Neural progenitor cell (in vitro differentiated cells): ENCODE results near the gene MYH7B. TPM values are rescaled to one million over a fixed set of nuclear protein-coding genes. Genes with fewer than 3 reads are reported as not detected.

Source experiments
- DNase-seq: peaks from one replicate; pipeline ENCODE4 v3.0.0-alpha.2; 2016; ENCODE audit warnings: low spot score
- H2AFZ ChIP-seq: fragments of 200-600 bp; sonication (generic); replicated peaks from 2 replicates; pipeline ENCODE4 v1.6.1; 2016; ENCODE audit warnings: antibody characterized with exemption
- H3F3A ChIP-seq: fragments of 200-600 bp; sonication (generic); 2 replicates; pipeline ENCODE4 v1.6.1; 2016; ENCODE audit warnings: antibody characterized with exemption, low read depth
- H3K27ac ChIP-seq: fragments of 200-600 bp; sonication (generic); 2 replicates; pipeline ENCODE4 v1.5.1; 2016; ENCODE audit warnings: mild to moderate bottlenecking
- H3K27me3 ChIP-seq: fragments of 200-600 bp; sonication (generic); 2 replicates; pipeline ENCODE4 v1.6.1; 2016; ENCODE audit warnings: mild to moderate bottlenecking, moderate library complexity
- H3K36me3 ChIP-seq: fragments of 200-600 bp; sonication (generic); 2 replicates; pipeline ENCODE4 v1.5.1; 2016
- H3K4me1 ChIP-seq: fragments of 200-600 bp; sonication (generic); 2 replicates; pipeline ENCODE4 v1.6.1; 2016; ENCODE audit warnings: mixed run types
- H3K4me2 ChIP-seq: fragments of 200-600 bp; sonication (generic); 2 replicates; pipeline ENCODE4 v1.6.1; 2016
- H3K4me3 ChIP-seq: fragments of 200-600 bp; sonication (generic); 2 replicates; pipeline ENCODE4 v1.5.1; 2016
- H3K79me2 ChIP-seq: fragments of 200-600 bp; sonication (generic); 2 replicates; pipeline ENCODE4 v1.6.1; 2016; ENCODE audit warnings: low read depth
- H3K9ac ChIP-seq: fragments of 200-600 bp; sonication (generic); 2 replicates; pipeline ENCODE4 v1.6.1; 2016
- H3K9me3 ChIP-seq: fragments of 200-600 bp; sonication (generic); 2 replicates; pipeline ENCODE4 v1.5.1; 2016; ENCODE audit warnings: low read depth
- H4K20me1 ChIP-seq: fragments of 200-600 bp; sonication (generic); 2 replicates; pipeline ENCODE4 v1.6.1; 2016; ENCODE audit warnings: low read depth
- H3K27ac Mint-ChIP-seq: 3 replicates; pipeline ENCODE4 v1.8.0; 2021; ENCODE audit warnings: mixed read lengths
- H3K27me3 Mint-ChIP-seq: 2 replicates; pipeline ENCODE4 v1.8.0; 2022; ENCODE audit warnings: low read depth, mild to moderate bottlenecking, inconsistent platforms, moderate library complexity, mixed read lengths; ENCODE audit not compliant: insufficient read depth
- H3K36me3 Mint-ChIP-seq: 3 replicates; pipeline ENCODE4 v1.8.0; 2021; ENCODE audit warnings: mixed read lengths
- H3K4me1 Mint-ChIP-seq: 3 replicates; pipeline ENCODE4 v1.8.0; 2021; ENCODE audit warnings: mixed read lengths
- H3K4me3 Mint-ChIP-seq: 3 replicates; pipeline ENCODE4 v1.8.0; 2021; ENCODE audit warnings: mild to moderate bottlenecking, moderate library complexity, mixed read lengths
- H3K9me3 Mint-ChIP-seq: 3 replicates; pipeline ENCODE4 v1.8.0; 2020; ENCODE audit warnings: mixed read lengths
- EZH2 ChIP-seq: fragments of 200-600 bp; sonication (generic); IDR thresholded peaks from 2 replicates; pipeline ENCODE4 v1.6.1; 2017; ENCODE audit warnings: antibody characterized with exemption, mild to moderate bottlenecking, moderate library complexity
- EZH2phosphoT487 ChIP-seq: fragments of 200-600 bp; sonication (generic); IDR thresholded peaks from 2 replicates; pipeline ENCODE4 v1.6.1; 2017; ENCODE audit warnings: antibody characterized with exemption
- total RNA-seq: library from RNA; depleted of rRNA; stranded (reverse); fragments of >200 nt; gene quantifications from 2 replicates; pipeline ENCODE4 v1.2.3, GENCODE V29; 2015; ENCODE audit warnings: low replicate concordance
- TF ChIP-seq, protein P1 (sequence below): fragments of 200-600 bp; sonication (generic); IDR thresholded peaks from 2 replicates; pipeline ENCODE4 v1.5.1; 2017; ENCODE audit warnings: antibody characterized with exemption, mild to moderate bottlenecking

The MYH7B gene
- total RNA-seq, 1 donor from 2014 or later = not detected

DNA sequence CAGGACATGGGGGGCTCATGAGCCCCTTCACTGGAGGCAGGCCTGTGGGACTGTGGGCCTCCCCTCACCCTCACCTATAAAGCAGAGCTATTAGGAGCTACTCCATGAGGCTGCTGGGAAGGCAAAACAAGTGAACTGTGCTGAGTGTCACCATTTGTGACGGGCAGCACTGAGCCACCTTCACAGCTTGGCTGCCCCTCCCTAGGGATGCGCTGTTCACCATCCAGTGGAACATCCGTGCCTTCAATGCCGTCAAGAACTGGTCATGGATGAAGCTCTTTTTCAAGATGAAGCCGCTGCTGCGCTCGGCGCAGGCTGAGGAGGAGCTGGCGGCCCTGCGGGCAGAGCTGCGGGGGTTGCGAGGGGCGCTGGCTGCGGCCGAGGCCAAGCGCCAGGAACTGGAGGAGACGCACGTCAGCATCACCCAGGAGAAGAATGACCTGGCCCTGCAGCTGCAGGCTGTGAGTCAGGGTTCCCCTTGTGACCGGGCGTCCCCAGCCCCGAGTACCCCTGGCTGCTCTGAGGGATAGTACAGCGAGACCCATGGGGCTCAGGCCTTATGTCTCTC, 38.4 kb downstream of the MYH7B start:
- H4K20me1 ChIP-seq = peaks cover 5% of the 10 kb centered on the region
- no peaks in the 10 kb centered on the region for H3K9me3 ChIP-seq
- no peaks in the 10 kb centered on the region for H3K9me3 Mint-ChIP-seq
- no peak overlapping the region for H3K9ac ChIP-seq
- no peak for DNase-seq
- no peak overlapping the region for H3K4me3 ChIP-seq
- no peak overlapping the region for H3K4me3 Mint-ChIP-seq
- H3K4me1 Mint-ChIP-seq = no peaks in the 10 kb centered on the region
- H3K27ac ChIP-seq = no peak overlapping the region
- peaks cover 15% of the 10 kb centered on the region for H3K36me3 Mint-ChIP-seq
- no peaks in the 10 kb centered on the region for H3K36me3 ChIP-seq
- TF ChIP-seq EZH2 (no peak), EZH2phosphoT487 (no peak)
- TF ChIP-seq, protein P1, sequence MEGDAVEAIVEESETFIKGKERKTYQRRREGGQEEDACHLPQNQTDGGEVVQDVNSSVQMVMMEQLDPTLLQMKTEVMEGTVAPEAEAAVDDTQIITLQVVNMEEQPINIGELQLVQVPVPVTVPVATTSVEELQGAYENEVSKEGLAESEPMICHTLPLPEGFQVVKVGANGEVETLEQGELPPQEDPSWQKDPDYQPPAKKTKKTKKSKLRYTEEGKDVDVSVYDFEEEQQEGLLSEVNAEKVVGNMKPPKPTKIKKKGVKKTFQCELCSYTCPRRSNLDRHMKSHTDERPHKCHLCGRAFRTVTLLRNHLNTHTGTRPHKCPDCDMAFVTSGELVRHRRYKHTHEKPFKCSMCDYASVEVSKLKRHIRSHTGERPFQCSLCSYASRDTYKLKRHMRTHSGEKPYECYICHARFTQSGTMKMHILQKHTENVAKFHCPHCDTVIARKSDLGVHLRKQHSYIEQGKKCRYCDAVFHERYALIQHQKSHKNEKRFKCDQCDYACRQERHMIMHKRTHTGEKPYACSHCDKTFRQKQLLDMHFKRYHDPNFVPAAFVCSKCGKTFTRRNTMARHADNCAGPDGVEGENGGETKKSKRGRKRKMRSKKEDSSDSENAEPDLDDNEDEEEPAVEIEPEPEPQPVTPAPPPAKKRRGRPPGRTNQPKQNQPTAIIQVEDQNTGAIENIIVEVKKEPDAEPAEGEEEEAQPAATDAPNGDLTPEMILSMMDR = no peak
- H3F3A ChIP-seq = no peaks in the 10 kb centered on the region
- H3K27me3 Mint-ChIP-seq = peaks cover 3% of the 10 kb centered on the region
- no peaks in the 10 kb centered on the region for H3K4me1 ChIP-seq
- H3K27ac Mint-ChIP-seq = no peak overlapping the region
- H3K27me3 ChIP-seq = no peaks in the 10 kb centered on the region
- no peak overlapping the region for H3K4me2 ChIP-seq
- H2AFZ ChIP-seq = no peak overlapping the region
- H3K79me2 ChIP-seq = no peaks in the 10 kb centered on the region

DNA sequence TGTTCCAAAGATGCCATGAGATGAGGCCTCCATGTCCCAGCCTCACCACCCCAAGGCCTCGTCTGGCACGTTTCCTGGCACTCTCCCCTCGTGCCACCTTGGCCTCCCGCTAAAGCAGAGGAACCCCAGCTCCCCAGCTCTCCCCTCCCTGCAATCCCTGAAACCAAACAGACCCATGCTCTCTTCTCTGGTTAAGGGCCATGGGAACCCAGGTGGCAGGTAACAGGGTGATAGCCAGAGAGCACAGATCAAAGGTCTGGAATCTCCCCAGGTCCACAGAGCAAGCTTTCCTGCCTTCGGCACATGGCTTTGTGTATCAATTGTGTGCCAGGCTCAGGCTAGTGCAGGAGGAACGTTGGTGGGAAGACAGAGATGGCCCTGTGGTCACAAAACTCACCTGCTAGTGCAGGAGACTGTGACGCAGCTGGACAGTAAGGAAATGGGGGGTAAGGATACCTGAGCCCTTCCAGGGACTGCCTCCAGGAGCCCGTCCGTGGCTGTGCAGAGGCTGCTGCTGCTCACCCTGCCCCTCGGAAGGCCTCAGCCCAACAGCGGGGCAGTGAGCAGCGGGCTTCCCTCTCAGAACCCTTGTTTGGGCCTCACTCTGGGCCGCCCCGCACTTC, 39.0 kb downstream of the MYH7B start:
- no peaks in the 10 kb centered on the region for H3K9me3 ChIP-seq
- peaks cover 5% of the 10 kb centered on the region for H4K20me1 ChIP-seq
- H3K36me3 ChIP-seq = no peaks in the 10 kb centered on the region
- no peaks in the 10 kb centered on the region for H3K79me2 ChIP-seq
- no peak overlapping the region for H3K27ac Mint-ChIP-seq
- H3K4me3 Mint-ChIP-seq = no peak overlapping the region
- no peak overlapping the region for H3K4me3 ChIP-seq
- H3K9me3 Mint-ChIP-seq = no peaks in the 10 kb centered on the region
- no peaks in the 10 kb centered on the region for H3F3A ChIP-seq
- H3K9ac ChIP-seq = no peak overlapping the region
- H2AFZ ChIP-seq = no peak overlapping the region
- H3K27me3 Mint-ChIP-seq = no peaks in the 10 kb centered on the region
- no peaks in the 10 kb centered on the region for H3K27me3 ChIP-seq
- no peaks in the 10 kb centered on the region for H3K4me1 ChIP-seq
- no peak overlapping the region for H3K27ac ChIP-seq
- peaks cover 18% of the 10 kb centered on the region for H3K36me3 Mint-ChIP-seq
- TF ChIP-seq, protein P1 = no peak
- TF ChIP-seq EZH2 = no peak
- no peak for TF ChIP-seq EZH2phosphoT487
- H3K4me1 Mint-ChIP-seq = no peaks in the 10 kb centered on the region
- DNase-seq = no peak
- no peak overlapping the region for H3K4me2 ChIP-seq

DNA sequence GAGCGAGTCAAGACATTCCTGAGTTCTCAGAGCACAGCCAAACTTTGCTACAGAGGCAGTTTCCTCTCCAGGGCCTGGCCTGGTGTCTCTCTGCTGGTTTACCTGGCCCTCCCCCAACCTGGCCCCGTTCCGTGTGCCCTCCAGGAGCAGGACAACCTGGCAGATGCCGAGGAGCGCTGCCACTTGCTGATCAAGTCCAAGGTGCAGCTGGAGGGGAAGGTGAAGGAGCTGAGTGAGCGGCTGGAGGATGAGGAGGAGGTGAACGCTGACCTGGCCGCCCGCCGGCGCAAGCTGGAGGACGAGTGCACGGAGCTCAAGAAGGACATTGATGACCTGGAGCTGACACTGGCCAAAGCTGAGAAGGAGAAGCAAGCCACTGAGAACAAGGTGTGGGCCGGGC, 39.5 kb downstream of the MYH7B start:
- H3K27me3 ChIP-seq = no peaks in the 10 kb centered on the region
- TF ChIP-seq EZH2 (no peak), EZH2phosphoT487 (no peak)
- TF ChIP-seq, protein P1 = no peak
- H2AFZ ChIP-seq = no peak overlapping the region
- H3K36me3 ChIP-seq = no peaks in the 10 kb centered on the region
- H4K20me1 ChIP-seq = peaks cover 9% of the 10 kb centered on the region
- Mint-ChIP-seq H3K27me3 (no peaks in the 10 kb centered on the region), H3K36me3 (peaks cover 18% of the 10 kb centered on the region), H3K4me1 (no peaks in the 10 kb centered on the region), H3K9me3 (no peaks in the 10 kb centered on the region), H3K27ac (no peak overlapping the region), H3K4me3 (no peak overlapping the region)
- H3K4me3 ChIP-seq = no peak overlapping the region
- H3K4me1 ChIP-seq = no peaks in the 10 kb centered on the region
- H3K4me2 ChIP-seq = no peak overlapping the region
- no peak overlapping the region for H3K9ac ChIP-seq
- no peak overlapping the region for H3K27ac ChIP-seq
- H3F3A ChIP-seq = no peaks in the 10 kb centered on the region
- H3K79me2 ChIP-seq = no peaks in the 10 kb centered on the region
- no peaks in the 10 kb centered on the region for H3K9me3 ChIP-seq
- no peak for DNase-seq
